Measurements from ENCODE around the gene HSP90AB1.

HSP90AB1 gene

DNA sequence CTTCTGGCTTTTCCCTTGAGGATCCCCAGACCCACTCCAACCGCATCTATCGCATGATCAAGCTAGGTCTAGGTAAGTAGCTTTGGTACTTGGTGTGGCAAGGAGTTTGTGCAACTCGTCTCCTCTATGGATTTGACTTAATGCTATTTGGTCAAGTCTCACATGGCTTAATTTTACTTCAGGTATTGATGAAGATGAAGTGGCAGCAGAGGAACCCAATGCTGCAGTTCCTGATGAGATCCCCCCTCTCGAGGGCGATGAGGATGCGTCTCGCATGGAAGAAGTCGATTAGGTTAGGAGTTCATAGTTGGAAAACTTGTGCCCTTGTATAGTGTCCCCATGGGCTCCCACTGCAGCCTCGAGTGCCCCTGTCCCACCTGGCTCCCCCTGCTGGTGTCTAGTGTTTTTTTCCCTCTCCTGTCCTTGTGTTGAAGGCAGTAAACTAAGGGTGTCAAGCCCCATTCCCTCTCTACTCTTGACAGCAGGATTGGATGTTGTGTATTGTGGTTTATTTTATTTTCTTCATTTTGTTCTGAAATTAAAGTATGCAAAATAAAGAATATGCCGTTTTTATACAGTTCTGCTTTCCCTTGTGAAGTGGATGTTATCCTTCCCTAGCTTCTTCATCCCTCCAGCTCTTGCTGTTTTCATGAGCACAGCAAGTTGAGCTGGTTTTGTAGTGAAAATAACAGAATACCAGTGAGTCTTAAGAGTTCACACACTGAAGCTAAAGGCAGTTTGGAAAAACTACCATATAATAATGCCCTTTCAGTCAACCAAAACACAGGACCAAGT lies 6.6 kb downstream of the HSP90AB1 start:
- FAIRE-seq (no peak), DNase-seq (ENCODE audit: extremely low spot score, insufficient read length, low read depth) (no peak)

DNA sequence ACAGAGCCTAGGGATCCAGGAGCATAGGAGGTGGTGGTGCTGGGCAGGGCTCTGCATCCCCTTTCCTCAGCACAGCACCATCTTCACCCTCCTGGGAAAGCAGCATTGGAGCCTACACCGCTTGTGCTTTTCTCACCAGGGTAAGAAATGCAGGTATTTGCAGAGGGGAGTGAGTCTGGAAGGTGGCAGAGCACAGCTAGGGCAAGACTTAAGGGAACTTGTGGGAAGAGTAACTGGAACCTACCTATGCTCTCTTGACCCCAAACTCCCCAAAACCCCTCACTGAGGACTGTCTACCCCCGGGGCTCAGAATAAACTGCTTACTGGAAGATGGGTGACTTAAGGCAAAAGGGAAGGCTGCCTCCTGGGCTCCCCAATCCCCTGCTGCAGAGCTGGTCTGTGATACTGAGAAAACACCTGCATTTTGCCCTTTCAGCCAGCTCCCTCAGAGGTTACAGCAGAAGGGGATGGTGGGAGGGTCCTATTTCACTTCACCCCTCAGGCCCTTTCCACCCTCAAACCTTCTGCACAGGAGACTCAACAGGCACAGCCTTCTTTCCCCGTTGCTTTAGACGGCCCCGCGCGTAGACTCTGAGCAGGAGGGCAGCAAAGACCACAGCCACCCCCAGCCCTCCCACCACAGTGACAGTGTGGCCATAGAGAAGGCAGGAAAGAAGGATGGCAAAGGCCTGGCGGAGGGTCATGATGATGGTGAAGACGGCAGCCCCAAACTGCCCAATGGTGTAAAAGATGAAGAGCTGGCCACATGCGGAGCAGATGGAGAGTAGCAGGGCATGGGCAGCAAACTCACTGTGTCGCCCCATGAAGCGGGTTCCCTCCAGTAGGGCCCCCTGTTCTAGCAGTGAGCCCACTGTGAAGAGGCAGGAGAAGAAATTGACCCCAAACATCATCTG lies 7.5 kb downstream of the HSP90AB1 start:
- no peak for DNase-seq (ENCODE audit: extremely low spot score, insufficient read length, low read depth)
- FAIRE-seq: no peak

DNA sequence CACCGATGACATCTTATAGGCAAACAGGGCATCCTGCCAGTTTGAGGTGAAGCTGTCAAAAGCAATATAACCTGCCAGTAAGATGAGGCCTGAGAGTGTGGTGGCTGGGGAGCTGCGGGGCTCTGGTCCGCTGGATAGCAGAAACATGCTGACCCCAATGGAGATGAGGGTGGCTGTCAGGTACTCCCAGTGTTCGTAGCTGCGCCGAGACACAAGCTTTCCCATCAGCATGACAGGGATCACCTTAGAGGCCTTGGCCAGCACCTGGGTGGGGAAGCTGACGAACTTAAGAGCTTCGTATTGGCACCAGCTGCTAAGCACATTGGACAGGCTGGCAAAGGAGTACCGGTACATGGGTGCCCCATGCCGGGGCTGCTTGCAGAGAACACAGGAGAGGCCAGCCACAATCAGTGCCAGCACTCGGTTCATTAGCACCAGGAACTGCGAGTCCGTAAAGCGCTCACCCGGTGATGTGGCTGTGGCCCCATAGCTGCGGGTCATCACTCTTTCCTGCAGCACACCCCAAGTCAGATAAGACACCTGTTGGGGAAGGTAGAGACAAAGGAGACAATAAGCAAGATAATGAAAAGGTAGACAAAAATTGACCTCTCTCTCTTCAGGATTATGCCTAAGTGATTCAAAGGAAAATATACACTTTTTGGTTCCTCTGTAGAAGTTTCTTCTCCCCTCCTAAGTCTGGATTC lies 8.4 kb downstream of the HSP90AB1 start:
- DNase-seq (ENCODE audit: extremely low spot score, insufficient read length, low read depth) (no peak), FAIRE-seq (no peak)

DNA sequence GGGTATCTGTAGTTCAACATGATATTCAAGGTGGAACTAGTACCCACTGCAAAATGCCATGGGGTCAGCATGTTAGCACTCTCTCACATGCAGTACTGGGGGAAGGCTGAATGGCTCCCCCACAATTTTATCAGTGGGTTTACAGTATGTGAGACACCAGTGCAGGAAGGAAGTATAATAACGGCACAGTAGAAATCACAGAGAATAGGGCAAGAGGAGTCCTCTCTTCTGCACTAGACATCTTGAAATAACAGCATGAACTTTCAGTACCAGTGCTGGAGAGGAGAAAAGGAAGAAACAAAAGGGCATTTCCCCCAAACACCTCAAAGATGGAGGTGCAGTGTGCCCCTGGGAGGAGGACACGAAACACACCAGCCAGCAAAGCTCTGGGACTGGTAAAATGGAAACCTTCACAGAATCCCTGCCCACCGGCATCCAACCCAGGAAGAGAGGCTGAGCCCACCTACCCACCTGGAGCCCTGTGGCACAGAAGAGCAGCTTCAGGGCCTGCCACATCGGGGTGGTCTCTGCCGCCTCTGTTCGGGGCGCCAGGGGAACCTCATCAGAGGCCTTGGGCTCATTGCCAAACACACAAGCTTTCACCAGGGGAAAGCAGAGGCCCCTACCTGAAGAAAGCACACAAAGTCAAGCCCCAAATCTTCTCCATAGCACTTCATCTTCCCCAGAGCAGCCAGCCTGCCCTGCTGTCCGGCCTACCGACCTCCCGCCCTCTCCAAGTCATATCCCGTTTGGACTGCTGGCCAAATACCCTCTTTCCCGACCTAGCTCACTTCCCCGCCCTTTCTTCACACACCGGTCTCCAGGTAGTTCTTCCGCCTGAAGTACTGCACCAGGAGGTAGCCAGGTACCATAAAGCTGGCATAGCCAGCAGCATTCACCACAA lies 9.2 kb downstream of the HSP90AB1 start:
- FAIRE-seq: no peak
- no peak for DNase-seq (ENCODE audit: extremely low spot score, insufficient read length, low read depth)

DNA sequence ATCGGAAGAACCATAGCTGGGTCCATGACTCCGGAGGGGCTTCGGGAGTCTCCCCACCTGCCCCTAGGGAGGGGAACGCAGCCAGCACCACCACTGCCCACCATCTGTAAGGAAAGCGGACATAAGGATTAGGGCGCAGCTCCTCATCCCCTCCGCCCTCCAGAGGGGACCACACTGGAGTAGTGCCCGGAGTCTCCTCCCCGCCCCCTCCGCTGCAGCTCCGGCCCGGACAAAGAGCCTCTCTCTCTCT lies 9.8 kb downstream of the HSP90AB1 start:
- DNase-seq (ENCODE audit: extremely low spot score, insufficient read length, low read depth): no peak
- no peak for FAIRE-seq

DNA sequence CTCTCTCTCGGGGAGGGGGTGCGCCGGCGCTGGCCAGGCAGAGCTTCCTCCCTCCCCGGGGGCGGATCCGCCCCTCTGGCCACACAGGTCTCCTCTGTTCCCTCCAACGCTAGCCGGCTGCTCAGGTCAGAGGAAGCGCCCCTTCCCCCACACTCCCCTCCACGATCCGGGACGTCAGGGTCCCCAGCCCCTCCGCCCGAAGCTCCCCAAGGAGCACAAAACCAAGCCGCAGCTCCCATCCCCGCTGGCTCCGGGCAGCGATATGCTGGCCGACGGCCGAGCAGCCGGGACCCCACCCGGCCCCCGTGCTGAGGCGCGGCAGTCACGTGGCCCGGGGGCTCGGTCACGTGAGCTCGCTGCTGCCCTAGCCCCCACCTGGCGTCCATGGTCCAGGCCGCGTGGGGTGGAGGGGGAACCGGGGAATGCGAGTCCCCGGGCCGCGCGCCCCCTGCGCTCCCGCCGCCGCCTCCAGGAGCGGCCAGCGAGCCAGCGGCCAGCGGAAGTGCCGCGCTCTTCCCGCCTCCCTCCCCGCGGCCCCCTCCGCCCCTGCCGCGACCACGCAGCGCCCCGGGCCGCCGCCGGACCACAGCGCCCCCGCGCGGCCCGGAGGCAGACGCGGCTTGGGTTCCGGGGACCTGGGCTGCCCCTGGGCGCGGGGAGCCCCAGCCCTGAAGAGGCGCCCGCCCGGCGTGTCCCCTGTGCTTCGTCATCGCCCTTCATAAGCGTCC lies 10.3 kb downstream of the HSP90AB1 start, which contains the start of gene SLC35B2:
Gene SLC35B2, minus strand, starts transcription at position 504 of the 728 bp plus-strand sequence. Its CDS starts 118 bp downstream, at position 386.
- FAIRE-seq: peak; percentile 41
- peak; percentile 43 for DNase-seq (ENCODE audit: extremely low spot score, insufficient read length, low read depth)

DNA sequence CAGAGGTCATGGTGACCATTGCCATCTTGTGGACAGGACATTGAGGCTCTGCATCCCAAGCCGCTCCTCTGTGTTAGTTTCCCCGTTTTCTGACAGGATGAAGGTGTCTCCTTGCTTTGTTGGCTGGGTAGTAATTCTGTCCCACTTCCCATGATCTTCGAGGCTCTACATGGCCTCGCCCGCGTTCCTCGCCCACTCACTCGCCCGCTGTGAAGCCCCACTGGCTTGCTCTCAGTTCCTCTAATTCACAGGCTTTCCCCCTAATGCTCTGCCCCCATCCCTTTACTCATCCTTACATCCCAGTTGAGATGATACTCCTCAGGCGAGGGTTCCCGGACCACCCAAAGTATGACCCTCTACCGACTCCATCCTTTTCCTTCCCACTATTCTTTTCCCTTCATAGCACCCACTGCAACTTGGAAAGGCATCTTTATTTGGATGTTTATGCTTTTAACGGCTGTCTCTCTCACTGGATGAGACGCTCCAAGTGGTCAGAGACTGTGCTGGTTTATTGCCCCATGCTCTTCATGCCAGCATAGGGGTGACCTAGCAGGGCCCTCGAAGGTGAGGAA lies 10.9 kb downstream of the HSP90AB1 start:
- DNase-seq (ENCODE audit: extremely low spot score, insufficient read length, low read depth) (no peak), FAIRE-seq (peak; percentile 79)

DNA sequence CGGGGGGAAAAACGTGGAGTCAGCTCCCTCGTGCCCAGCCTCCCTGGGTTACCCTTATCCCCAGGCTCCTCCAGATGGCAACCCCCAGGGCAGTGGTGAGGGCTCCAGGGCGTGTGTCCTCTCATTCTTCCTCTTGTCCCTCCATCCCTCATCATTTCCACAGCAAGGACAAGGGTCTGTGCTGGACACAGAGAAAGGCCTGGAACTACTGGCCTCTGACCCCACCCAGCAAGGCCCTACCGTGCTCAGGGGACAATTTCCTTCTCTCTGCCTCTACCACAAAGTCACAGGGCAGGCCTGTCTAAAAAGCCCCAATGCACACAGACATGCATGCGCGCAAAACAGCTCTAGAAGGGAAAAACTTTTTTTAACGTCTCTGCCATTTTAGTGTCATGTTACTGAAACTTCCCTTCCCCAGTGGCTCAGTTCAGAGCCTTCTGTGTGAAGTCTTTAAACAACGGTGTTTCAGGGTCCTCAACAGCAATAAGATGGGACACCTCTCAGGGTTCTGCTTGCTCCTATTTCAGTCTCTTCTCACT lies 11.5 kb downstream of the HSP90AB1 start:
- DNase-seq (ENCODE audit: extremely low spot score, insufficient read length, low read depth) (no peak), FAIRE-seq (peak; percentile 71)

DNA sequence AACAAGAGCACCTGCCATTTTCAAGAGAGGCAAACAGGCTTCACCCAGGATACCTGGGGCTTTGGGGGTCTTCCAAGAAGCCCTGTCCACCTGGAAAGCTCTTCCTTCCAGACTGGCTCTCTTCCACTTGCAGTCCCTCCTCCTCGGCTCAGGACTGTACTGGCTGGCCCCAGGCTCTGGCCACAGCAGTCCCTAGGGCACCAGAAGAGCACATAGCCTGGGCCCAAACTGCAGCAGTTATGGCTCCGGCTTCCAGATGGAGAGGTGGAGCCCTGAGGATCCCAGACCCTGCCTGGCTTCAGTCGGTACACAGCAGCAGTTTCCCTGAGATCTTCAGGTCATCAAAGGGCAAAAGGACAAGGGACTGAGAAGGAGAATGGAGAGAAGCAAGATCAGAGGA lies 12.0 kb downstream of the HSP90AB1 start:
- no peak for FAIRE-seq
- DNase-seq (ENCODE audit: extremely low spot score, insufficient read length, low read depth): no peak

DNA sequence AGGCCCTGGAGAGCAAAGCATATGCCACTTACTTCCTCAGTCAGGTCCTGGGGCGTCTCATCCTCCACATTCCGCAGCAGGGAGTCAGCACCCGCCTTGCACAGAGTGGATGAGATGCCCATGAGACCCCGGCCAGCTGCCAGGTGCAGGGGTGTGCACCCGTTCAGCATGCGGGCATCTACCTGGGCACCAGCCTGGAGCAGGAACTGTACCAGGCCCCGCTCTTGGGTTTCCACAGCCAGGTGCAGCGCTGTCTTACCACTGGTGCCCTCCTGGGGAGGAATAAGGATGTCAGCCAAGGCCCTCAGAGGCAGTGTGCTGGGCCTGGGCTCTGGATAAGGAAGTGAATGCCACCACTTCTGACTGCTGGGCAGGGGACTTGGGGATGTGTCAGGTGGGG lies 13.1 kb downstream of the HSP90AB1 start:
- no peak for FAIRE-seq
- DNase-seq (ENCODE audit: extremely low spot score, insufficient read length, low read depth): no peak

DNA sequence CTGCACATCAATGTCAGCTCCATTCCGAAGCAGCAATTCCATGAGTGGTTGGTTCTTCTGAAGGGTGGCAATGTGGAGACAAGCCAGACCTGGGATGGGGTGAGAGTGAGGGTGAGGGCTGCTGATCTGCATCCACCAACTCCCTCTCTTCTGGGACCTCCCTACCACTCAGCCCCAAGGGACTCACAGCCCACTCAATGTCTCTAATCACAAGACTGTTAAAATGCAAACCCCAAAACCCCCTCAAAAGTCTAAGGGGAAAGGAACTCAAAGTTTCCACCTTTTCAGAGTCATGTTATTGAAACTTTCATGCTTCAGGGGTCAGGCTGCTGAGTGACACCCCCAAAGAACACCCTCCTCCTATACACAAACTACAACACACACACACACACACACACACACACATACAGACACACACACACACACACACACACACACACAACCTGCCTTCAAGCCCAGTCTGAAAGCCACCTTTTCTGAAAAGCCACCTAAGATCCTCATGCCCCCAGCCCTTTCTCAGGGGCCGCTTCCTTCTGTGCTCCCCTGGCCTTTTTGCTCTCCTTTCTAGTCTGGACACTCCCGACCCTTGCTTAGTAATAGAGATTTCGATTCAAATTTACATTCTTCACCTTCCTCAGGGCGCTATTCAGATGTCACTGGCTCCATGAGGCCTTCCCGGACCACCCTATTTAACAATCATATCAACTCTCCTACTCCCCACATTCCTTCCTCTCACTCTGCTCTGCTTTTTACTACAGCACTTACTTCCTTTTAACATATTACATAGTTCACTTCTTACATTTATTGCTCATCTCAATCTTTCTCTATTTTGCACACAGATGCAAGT lies 13.8 kb downstream of the HSP90AB1 start:
- FAIRE-seq (peak; percentile 72), DNase-seq (ENCODE audit: extremely low spot score, insufficient read length, low read depth) (no peak)

DNA sequence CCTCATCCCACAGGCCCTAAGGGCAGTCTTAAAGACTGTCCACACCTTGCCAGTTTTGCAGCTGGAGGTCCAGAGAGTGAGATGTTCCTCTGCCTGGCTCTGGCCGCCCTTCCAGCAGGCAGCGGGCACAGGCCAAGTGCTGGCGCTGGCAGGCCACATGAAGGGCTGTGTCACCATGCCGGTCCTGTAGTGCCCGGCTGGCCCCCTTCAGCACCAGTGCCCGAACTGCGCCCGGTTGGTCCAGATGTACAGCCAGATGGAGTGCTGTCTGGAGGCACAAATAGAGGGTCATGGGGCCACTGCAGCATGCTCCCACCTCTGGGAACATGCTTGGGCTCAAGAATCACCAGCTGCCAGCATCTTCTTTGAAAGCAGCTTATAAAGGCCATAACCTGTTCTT lies 14.7 kb downstream of the HSP90AB1 start:
- DNase-seq (ENCODE audit: extremely low spot score, insufficient read length, low read depth) (no peak), FAIRE-seq (no peak)

DNA sequence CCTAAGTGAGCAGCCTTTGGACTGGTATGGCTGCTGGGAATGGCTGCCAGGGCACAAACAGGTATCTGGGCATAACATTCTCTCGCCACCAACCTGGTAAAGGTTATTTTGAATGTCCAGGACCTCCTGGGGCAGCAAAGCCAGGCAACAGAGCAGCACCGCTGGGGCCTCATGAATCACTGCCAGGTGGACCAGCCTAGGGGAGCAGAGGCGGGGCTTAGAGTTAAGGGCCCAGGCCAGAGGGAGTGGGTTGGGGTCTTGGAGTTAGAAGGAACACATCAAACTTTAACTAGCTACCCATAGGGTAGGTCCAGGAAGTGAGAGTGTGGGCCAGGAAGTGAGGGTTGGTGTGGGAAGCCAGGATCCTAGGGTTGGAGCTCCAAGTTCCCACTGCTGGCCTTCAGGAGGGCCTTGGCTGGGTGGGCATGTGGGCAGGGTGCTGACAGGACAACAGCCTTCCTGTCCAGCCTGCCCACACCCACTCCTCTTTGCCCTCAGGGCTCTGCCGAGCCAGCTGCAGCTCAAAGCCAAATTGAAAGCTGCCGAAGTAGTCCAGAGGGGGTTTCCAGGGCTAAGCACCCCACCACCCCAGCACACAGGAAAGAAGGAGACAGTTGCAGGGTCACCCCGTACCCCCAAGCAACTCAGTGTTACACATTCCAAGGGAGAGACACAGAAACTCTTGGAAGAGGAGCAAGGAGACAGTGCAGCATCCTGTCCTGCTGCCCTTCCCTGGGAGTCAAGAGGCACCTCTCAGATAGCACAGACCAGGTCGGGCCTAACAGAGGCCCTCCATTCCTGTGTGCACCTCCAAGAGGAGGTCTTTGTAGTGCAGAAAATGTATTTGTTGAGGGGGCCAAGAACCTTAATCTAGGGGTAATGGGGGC lies 15.8 kb downstream of the HSP90AB1 start:
- FAIRE-seq (no peak), DNase-seq (ENCODE audit: extremely low spot score, insufficient read length, low read depth) (no peak)

DNA sequence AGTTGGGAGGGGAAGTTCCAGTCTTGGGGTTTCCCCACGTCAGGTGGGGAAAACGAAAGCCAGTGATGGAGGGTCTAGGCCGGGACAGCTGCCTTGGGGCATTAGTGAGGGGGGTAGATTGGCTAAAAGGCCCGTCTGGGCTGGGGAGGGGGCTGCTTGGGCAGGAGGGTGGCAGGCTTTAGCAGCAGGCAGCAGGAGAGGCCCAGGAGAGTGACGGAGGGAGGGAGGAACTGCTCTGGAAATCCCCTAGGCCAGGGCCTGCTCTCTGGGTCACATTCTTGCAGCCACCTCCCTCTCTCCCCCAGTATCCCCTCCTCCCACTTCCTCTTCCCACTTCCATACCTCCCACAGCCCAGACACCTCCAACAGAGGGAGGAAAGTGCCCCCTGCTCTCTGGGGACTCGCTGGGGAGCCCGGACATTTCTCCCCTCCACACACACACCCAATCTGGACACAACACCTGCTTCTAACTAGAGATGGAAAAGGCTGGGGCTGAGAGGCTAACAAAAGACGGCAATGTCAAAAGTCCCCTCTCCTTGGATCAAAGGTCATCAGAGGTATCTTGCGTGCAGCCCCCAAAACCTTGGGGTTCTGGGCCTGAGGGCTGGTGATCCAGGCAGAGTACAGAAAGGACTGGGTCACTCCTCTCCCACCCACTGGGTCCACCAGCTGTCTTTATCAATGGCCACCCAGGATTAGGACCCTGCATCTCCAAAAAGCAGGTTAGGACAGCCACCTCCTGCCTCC lies 16.6 kb downstream of the HSP90AB1 start:
- FAIRE-seq (peak; percentile 83), DNase-seq (ENCODE audit: extremely low spot score, insufficient read length, low read depth) (no peak)

DNA sequence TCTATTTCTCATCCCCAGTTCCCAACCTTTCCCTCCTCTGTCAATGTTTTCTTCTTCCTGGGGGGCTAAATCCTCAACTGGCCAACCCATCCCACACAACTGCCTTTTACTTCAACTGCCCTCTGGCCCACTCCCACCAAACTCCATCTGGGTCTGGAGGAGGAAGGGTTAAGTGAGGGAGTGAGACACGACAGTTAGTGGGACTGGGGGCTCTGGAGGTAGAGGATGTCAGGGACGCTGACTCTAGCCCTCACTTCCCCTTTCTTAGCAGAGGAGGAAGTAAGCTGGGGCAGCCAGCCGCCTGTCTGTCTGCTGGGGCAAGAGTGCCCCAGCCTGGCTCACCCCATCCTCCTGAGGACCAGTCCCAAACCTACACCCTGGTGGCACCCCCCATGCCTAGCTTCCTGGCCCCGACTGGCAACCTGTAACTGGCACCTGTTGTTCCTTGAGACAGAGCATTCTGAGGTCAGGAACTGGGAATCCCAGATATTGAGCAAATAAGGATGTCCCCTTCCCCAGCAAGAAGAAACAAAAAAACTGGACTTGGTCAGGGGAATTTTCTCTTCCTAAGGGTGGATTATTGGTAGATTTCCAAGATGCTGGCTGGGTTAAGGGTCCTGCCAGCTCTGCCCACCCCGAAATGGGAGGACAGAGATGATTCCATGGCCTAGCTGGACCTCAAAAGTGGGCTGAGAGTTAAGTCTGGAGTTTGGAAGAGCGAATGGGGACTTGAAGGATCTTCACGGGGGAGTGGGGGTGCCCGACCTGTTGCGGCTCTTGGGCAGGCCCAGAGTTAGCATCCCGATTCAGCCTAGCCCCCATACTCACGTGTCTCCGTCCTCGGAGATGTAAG lies 17.5 kb downstream of the HSP90AB1 start:
- DNase-seq (ENCODE audit: extremely low spot score, insufficient read length, low read depth) (peak; percentile 58), FAIRE-seq (peak; percentile 70)

Data from GM18507 (cell line).